ENCODE data around the gene DES.
"Not testable (repeated sequence)": the region's sequence is repeated elsewhere in the genome, so short reads cannot be mapped to it uniquely, and the experiment has no call there.

The DES gene

DNA sequence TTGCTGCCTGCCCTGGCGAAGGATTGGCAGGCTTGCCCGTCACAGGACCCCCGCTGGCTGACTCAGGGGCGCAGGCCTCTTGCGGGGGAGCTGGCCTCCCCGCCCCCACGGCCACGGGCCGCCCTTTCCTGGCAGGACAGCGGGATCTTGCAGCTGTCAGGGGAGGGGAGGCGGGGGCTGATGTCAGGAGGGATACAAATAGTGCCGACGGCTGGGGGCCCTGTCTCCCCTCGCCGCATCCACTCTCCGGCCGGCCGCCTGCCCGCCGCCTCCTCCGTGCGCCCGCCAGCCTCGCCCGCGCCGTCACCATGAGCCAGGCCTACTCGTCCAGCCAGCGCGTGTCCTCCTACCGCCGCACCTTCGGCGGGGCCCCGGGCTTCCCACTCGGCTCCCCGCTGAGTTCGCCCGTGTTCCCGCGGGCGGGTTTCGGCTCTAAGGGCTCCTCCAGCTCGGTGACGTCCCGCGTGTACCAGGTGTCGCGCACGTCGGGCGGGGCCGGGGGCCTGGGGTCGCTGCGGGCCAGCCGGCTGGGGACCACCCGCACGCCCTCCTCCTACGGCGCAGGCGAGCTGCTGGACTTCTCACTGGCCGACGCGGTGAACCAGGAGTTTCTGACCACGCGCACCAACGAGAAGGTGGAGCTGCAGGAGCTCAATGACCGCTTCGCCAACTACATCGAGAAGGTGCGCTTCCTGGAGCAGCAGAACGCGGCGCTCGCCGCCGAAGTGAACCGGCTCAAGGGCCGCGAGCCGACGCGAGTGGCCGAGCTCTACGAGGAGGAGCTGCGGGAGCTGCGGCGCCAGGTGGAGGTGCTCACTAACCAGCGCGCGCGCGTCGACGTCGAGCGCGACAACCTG lies at the start of gene DES:
DES (plus strand) TSS at position 223 of the 857 bp plus-strand sequence; CDS start at position 309, 86 bp downstream.
- DNase-seq = no peak

DNA sequence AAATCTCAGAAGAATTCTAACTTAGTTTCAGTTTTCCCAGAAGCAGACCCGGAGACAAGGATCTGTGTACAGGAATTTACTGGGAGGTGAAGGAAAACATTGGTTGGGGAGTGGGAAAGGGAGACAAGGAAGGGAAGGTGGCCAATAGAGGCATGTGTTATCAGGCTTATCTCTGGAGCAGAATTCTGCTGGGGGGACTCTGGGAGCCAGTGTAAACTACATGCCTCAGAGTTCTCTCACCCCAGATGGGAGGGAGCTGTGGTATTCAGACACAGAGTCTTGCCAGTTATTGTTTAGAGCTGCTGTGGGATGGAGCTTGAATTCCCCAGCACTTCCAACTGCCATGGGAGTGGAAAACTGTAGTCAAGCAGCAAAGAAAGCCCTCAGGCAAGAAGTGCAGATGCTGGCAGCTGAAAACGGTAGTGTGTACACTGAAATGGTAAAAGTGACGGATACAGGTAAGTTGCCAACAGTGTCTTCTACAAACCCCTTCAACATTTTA lies 49.4 kb upstream of the DES start:
- no peak for DNase-seq

DNA sequence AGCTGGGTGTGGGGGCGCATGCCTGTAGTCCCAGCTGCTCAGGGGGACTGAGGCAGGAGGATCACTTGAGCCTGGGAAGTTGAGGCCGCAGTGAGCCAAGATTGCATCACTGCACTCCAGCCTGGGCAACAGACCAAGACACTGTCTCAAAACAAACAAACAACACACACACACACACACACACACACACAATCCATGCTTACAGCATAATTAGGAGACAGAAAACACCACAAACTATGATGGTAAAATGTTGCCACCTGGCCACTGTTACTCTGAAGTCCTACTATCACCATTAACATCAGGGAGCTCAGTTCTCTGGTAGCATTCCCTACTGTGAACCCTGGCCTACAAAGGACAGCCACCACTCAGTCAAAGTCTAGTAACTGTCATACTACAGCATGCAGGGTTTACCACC lies 48.7 kb upstream of the DES start:
- DNase-seq = no peak

DNA sequence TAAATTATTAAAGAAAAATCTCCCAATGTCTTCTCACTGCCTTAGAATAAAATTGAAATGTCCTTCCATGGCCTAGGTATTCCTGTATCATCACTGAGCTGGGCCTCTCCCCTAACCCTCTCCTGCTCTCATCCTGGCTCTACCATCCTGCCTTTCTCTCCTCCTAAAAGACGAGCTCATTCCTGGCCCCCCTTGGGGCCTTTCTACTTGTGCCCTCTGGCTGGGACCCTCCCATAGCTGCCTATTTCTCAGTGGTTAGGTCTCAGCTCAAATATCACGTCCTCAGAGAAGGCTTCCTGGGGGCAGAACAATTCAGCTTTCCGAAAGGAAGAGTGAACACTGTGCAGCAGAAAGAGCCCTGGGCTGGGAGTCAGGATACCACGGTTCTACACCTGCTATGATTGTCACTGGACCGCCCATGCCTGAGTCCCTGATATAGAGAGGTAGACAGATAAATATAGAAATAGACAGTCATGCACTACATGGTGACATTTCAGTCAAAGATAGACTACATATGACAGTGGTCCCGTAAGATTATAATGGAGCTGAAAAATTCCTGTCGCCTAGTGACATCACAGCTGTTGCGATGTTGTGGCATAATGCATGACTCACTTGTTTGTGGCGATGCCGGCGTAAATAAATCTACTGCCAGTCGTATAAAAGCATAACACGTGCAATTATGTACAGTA lies 39.9 kb upstream of the DES start:
- no peak for DNase-seq

DNA sequence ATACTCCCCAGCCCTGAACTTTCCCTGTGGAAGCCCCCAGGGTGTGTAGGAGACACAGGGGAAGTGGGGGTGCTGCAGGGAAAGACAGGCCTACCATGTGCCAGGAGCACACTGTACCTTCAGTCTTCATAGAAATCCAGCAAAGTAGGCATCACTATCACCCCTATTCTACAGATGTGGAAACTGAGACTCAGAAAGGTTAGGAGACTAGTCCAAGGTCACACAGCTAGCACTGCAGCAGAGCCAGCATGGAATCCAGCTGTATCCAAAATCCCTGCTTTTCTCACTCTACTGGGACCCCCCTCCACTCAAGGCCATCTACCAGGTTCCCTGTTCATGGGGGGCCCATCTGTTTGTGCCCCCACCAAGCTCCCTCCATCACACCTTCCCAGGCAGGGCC lies 37.3 kb upstream of the DES start:
- no peak for DNase-seq

DNA sequence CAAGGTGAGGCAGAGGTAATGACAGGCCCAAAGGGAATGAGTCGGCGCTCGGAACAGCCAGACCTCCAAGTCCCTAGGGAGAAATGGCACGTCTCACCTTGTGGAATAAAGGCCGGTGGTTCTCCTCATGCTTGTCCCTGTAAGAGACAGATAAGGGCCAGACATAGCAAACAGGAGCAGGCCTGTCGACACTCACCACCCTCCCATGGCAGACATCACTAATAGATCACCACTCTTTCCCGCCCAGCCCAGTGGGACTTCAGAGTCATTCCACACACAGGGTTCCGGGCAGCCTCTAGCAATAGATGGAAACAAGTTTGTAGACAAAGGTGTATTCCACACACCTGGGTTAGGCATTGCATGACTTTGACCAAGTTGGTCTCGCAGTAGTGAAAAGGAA lies 36.7 kb upstream of the DES start:
- DNase-seq = no peak

DNA sequence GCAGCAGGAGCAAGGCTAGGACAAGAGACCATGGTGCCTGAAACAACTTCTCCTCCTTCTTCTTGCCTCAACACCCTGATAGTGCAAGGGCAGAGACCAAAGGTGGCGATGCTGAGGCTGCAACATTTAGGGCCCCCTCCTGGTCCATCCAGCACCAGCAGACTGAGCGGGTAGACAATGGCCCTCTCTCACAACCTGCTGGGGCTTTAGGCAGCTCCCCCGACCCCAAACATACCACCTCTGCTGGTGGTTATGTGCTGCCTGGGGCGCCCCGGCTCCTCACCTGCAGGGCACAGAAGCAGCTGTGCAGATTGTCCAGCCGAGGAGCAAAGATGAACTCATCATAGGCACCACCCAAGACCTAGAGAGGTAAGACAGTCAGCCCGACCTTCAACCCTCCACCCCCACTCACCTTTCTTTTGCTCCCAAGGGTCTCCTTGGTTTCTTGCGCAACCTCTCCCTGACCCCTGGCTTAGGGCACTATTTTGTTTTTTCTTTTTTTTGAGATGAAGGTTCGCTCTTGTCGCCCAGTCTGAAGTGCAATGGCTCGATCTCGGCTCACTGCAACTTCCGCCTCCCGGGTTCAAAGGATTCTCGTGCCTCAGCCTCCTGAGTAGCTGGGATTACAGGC lies 34.0 kb upstream of the DES start:
- no peak for DNase-seq

DNA sequence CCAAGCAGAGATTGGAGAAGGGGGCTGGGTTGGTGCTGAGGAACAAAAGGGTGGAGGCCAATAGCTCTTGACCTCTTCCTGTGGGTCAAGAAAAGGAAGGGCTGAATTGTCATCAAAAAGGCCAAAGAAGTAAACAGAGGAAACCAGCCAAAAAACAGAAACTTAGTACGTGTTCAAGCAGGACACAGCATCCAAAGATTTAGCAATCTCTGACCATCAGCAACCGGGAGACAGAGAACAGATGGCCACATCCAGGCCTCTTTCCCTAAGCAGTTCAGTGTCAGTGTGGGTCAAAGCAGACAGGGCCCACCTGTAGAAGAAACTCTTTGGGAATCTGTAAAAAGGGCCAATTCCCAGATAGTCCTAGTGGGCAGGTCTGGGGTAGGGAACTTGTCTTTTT lies 33.3 kb upstream of the DES start:
- no peak for DNase-seq

DNA sequence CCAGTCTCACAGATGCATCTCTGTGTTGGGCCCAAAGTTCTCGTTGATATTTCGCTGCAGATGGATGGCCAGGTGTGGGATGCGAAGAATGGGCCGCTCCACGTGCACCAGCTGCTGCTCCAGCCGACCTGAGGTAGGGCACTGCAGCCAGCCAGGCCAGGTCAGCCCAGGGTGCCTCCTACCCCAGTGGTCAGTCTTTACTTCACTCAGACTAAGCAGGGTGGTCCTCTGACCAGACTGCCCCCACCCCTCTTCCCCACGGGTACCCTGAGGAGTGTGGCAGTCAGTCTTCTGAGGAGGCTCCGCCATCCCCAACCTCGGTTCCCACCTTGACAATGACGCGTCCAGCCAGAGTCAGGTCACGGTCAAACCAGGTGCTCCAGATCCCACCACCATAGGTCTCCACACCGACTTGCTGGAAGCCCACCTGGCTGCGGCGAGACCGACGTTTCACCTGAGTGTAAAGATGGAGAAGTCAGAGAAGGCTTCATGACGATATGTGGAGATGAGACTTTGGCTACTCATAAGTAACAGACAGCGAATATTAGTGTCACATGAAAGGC lies 32.1 kb upstream of the DES start:
- no peak for DNase-seq

DNA sequence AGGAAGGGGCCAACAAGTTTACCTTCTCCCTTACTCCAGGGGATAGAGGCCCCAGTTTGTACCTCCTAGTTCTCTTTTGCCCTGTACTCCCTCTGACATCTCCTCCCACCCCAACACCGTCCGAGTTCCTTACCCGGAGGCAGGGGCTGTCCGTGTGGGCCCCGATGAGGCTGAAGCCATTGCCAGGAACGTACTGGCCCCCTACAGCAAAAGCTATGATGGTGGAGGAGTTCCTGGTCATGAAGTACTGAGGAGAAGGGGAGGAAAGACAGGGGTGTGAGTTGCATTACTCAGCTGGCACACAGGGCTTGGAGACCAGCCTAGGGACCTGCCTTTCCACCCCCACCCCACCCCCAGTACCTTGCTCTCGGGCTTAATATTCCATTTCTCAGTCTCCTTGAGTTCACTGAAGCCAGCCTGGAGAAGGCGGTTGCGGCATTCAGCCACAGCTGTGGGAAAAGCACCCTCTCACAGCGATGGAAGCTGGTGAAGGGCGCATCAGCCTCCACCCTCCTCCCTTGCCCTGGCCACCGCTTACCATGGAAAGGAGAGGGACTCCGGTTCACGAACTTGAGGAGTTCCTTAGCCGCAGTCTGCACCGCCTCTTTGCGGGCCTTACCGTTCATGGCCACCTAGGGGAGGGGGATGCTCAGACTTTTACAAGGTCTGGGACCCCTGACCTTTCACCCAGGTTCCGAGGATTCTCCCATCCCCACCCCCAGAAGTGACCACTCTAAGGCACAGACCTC lies 31.5 kb upstream of the DES start:
- DNase-seq = no peak

DNA sequence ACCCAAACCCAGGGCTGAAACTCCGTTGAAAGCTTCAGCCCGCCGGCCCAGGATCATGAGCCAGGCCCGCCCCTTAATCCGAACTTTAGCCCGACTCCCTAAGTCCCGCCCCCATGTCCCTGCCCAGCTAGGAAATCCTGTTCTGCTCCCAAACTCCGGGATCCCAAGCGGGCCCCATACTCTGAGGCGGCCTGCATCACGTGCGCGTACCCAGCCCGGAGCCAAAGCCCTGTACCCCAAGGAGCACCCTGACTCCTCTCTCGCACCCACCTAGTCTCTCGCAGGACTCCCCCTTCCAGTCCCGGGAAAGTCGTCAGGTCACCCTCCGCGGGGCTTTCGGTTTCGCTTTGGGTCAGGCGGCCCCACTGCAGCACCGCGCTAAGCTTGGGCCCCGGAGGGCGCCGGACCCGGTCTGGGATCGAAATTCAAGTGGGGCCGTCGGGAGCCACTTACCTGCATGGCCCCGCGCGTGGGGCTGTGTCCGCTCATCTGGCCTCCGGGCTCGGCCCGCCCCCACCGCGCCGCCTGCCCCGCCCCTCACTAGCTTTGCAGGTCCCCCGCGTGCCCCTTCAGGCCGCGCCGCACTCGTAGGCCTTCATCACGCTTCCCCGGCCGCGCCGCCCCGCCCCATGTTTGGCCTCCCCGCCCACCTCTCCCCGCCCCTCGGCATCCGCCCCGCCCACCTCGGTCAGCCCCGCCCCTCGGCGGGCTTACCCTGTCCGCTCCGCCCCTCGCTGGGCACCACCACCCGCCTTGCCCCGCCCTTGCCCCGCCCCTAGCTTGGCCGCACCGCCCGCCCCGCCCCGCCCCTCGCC lies 30.7 kb upstream of the DES start, which contains the start of gene DNPEP:
DNPEP (minus strand) TSS at position 607 of the 815 bp plus-strand sequence; CDS start at position 489, 118 bp downstream.
- peak; percentile 95 for DNase-seq

DNA sequence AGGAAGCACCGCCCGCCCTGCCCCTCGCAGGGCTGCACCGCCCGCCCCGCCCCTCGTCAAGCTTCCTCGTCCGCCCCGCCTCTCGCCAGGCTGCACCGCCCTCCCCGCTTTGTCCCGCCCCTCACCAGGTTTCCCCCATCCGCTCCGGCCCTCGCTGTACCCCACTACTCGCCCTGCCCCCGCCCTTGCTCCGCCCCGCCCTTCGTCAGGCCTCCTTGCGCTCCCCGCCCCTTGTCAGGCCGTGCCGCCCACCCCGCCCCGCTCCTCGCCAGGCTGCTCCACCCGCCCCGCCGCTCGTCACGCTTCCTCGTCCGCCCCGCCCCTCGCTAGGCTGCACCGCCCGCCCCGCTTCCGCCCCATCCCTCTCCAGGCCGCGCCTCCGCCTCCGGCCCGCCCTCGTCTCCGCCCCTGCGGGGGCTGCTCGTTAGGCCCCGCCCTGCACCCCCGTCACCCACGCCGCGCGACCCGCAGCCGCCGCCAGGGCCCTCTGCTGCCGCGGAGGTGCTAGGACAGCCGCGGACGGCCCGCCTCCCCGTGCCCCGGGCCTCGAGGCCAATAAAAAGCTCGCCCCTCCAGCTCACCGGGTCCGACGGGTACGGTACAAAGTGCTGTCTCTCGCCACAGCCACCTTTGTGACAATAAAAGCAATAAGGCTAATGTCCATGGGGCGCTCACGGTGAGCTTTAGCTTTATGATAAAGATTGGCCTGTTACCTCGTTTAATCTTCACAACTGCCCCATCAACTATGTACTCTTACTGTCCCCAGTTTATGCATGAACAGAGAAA lies 29.9 kb upstream of the DES start:
- DNase-seq = peak; percentile 99

DNA sequence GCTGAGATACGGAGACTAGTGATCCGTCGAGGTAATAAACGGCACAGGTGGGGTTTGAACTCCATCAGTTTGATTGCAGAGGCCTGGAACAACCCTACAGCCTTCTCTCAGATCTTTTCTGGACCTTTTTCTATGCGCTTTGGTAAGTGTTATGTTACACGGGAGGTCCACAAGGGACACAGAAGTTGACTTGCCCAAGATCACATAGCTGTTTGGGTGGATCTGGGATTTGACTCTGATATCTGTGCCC lies 29.3 kb upstream of the DES start:
- no peak for DNase-seq

DNA sequence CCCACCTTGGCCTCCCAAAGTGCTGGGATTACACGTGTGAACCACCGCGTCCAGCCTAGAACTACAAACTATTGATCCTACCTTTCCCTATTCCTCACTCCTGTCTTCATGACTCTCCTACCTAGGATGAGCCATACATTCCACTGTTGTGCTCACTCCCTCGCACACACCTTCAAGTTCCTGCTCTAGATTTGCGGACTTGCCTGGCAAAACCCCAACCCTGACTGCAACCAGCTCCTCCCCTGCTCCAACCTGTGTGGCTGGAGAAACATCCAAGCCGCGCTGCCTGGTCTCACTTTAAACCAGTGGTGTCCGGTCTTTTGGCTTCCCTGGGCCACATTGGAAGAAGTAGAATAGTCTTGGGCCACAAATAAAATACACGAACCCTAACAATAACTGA lies 25.4 kb upstream of the DES start:
- no peak for DNase-seq

DNA sequence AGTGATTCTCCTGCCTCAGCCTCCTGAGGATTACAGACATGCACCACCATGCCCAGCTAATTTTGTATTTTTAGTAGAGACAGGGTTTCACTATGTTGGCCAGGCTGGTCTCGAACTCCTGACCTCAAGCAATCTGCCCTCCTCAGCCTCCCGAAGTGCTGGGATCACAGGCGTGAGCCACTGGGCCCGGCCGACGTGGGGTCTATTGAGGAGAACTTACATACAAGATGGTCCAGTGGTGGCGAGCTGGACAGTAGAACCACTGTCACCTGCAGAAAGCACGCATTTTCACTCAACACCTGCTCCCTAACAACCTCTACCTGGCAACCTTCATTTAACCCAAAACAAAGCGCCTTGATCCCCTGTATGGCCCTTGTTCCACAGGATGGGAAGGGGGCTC lies 23.1 kb upstream of the DES start:
- not testable (repeated sequence) for DNase-seq

DNA sequence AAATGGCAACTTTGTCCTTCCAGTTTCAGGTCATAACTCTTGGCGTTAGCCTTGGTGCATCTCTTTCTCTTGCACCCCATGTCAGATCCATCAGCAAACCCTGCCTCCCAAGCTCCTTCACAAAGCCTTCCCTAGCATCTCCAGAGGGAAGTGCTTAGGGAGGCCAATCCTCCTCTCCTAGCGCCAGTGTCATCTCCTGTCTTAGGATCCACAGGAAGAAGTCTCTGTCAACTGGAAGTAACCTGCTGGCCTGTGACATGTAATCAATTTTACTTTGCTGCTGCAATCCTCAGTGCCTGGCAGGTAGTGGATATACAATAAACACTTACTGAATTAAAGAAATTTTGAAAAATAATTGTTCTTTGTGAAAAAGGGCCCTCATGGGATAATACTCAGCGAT lies 22.6 kb upstream of the DES start:
- no peak for DNase-seq

DNA sequence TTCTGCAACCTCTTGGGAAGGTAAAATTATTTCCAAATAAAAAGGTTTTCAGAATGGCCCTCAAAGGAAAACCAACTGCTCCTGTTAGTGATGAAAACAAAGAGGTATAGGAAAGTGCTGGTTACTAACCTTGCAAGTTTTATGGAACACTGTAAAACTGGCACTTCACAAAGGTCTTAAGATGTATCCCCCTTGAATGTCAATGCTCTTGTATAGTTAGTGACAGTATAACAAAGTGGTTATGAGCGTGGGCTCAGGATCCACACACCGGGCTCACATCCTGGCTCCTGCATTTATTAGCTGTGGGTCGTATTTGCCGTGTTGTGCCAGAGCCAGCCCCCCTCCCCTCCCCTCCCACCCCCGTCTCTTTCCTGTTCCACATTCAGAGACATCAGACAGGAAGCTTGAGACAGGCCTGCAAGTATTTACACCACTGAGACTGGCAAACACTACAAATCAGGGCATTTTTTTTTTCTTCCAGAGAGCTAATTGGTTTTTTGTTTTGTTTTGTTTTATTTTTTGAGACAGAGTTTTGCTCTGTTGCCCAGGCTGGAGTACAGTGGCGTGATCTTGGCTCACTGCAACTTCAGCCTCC lies 21.2 kb upstream of the DES start:
- DNase-seq = no peak

DNA sequence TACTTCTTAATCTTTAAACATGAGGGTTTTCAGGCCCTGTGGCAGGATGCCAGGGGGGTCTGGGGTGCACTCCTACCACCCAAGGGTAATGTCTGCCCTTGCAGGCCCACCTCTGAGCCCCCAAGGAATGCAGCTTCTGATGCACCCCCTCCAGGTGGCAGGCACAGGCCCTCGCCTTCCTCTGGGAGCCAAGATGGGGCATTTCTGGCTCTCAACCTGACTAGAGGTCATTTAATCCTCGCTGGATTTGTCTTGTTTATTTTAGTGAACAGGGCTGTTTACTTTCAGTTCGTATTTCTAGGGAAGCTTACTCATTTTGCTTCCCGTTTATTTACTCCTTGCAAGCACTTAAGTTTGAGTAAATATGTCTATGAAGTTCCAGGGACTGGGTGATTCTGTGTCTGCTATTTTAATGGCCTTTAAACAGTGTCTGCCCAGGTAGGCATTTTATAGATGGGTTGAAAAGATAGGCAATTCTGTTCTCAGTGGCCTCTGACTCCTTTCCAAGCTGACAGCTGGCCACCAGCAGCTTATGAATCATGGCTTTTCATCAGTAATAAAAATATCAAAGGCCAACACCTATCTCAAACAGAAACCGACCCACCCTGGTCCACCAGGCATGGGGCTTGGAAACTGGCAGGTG lies 19.3 kb upstream of the DES start:
- no peak for DNase-seq

DNA sequence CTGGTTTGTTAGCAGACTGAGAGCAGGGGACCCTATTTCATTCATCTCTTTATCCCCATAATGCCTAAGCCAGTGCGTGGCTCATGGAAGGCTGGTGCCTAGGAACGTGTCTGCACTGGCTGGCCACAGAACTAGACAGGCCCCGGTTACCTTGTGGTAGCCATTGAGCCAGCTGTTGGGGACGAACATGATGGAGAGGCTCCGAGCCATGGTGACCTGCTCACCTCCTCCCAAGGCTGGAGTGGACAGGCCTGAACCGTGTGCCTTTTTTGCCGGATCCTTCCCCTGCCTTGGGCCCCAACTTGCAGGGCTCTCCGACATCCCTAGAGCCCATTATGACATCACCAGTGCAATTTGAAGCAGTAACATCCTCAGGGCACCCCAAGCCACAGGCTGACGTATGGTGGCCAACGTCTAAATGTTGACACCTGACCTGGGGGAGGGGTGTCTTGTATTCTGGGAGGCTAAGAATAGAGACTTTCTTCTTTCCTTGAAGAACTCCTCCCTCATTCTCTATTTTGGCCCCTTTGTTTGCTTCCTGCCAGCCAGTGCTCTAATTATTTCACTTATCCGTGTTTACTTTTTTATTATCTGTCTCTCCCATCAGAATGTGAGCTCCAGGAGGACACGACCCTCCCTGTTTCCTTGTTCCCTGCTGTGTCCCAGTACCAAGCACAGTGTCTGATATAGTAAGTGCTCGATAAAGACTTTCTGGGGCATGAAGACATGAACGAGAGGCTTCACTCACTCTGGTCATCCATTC lies 18.3 kb upstream of the DES start:
- DNase-seq = no peak

Measured in activated gamma-delta T cell treated with Interleukin-2 at 50 U/mL for 16 hours (primary cell).